HepG2 (cell line): Measurements from ENCODE around the gene ACVR1B. TPM values are rescaled to one million over a fixed set of nuclear protein-coding genes. Genes with fewer than 3 reads are reported as not detected.

ENCODE experiments used
- ARID2 ChIP-seq: sonication (generic); formaldehyde crosslinking; IDR thresholded peaks from 2 replicates; pipeline ENCODE4 v1.8.1; 2022; ENCODE audit warnings: mild to moderate bottlenecking, missing genetic modification reagents, borderline replicate concordance
- FOSL1 ChIP-seq: sonication (generic); formaldehyde crosslinking; IDR thresholded peaks from 2 replicates; pipeline ENCODE4 v1.9.0; 2021; ENCODE audit warnings: missing genetic modification reagents, borderline replicate concordance
- GPN1 ChIP-seq: sonication (generic); formaldehyde crosslinking; IDR thresholded peaks from 2 replicates; pipeline ENCODE4 v1.5.1; 2020; ENCODE audit warnings: missing genetic modification reagents, borderline replicate concordance
- MAZ ChIP-seq, 2 experiments: sonication (generic) in 1 of 2; formaldehyde crosslinking in 1 of 2; IDR thresholded peaks; 2 replicates each; pipeline versions ENCODE4 v1.5.0 to v1.6.1; 2012 to 2020; ENCODE audit warnings: low read depth in 2 of 2, mild to moderate bottlenecking in 2 of 2, borderline replicate concordance in 1 of 2, improper control_type of control experiment in 1 of 2, low read length in 1 of 2, missing genetic modification reagents in 1 of 2, moderate library complexity in 1 of 2
- PHF8 ChIP-seq: sonication (generic); formaldehyde crosslinking; IDR thresholded peaks from 2 replicates; pipeline ENCODE4 v1.5.0; 2020; ENCODE audit warnings: missing genetic modification reagents
- RBM22 ChIP-seq: fragments of 200-400 bp; formaldehyde crosslinking; optimal IDR thresholded peaks from 2 replicates; pipeline ENCODE3; 2017; ENCODE audit warnings: mild to moderate bottlenecking, low read length, moderate library complexity
- RFXAP ChIP-seq: sonication (generic); formaldehyde crosslinking; IDR thresholded peaks from 2 replicates; pipeline ENCODE4 v1.4.0; 2020; ENCODE audit warnings: missing genetic modification reagents, borderline replicate concordance
- SIN3A ChIP-seq: IDR thresholded peaks from 2 replicates; pipeline ENCODE4 v1.6.1; 2011; ENCODE audit warnings: low read depth, mild to moderate bottlenecking, control low read depth, low read length, borderline replicate concordance
- TAF15 ChIP-seq: fragments of 200-400 bp; formaldehyde crosslinking; IDR thresholded peaks from one replicate; pipeline ENCODE4 v1.6.1; 2018; ENCODE audit warnings: mild to moderate bottlenecking, low read depth, low read length; ENCODE audit not compliant: poor library complexity, severe bottlenecking
- ZBTB25 ChIP-seq: IDR thresholded peaks from 2 replicates; pipeline ENCODE4 v1.6.1; 2018; ENCODE audit warnings: missing genetic modification reagents
- ZFP82 ChIP-seq: sonication (generic); formaldehyde crosslinking; IDR thresholded peaks from 2 replicates; pipeline ENCODE4 v1.5.1; 2020; ENCODE audit warnings: mild to moderate bottlenecking, missing genetic modification reagents, borderline replicate concordance
- ZNF557 ChIP-seq: sonication (generic); formaldehyde crosslinking; IDR thresholded peaks from 2 replicates; pipeline ENCODE4 v1.4.0; 2020; ENCODE audit warnings: missing genetic modification reagents
- ZNF776 ChIP-seq: sonication (generic); formaldehyde crosslinking; IDR thresholded peaks from 2 replicates; pipeline ENCODE4 v1.4.0; 2020; ENCODE audit warnings: mild to moderate bottlenecking, missing genetic modification reagents
- ZSCAN21 ChIP-seq: sonication (generic); formaldehyde crosslinking; IDR thresholded peaks from 2 replicates; pipeline ENCODE4 v1.8.0; 2022; ENCODE audit warnings: mild to moderate bottlenecking, missing genetic modification reagents, moderate library complexity, borderline replicate concordance
- polyA plus RNA-seq, 8 experiments: library from polyadenylated mRNA; depleted of rRNA in 3 of 8; stranded (reverse) in 7 of 8; unstranded in 1 of 8; fragments of >200 nt; fragmentation: Illumina TruSeq in 4 of 8; extraction: Trizol in 4 of 8; gene quantifications; 2 replicates each; pipeline versions ENCODE4 v1.2.1 to v1.2.3, GENCODE V29; 2011 to 2016; ENCODE audit warnings: low read depth in 4 of 8, missing spikeins in 1 of 8, mixed read lengths in 1 of 8; ENCODE audit not compliant: insufficient read depth in 1 of 8
- total RNA-seq, 5 experiments: library from RNA; depleted of rRNA; stranded (reverse); fragments of >200 nt; fragmentation: Illumina TruSeq; extraction: Trizol; gene quantifications; 2 replicates each; pipeline ENCODE4 v1.2.3, GENCODE V29; 2016; ENCODE audit warnings: low read depth in 1 of 5
- TF ChIP-seq, protein P1 (sequence below): sonication (generic); formaldehyde crosslinking; conservative IDR thresholded peaks from 2 replicates; pipeline ENCODE4 v1.5.0; 2020; ENCODE audit warnings: missing genetic modification reagents
- TF ChIP-seq, protein P2 (sequence below): sonication (generic); IDR thresholded peaks from 2 replicates; pipeline ENCODE4 v1.6.1; 2016; ENCODE audit warnings: low read depth, borderline replicate concordance
- TF ChIP-seq, protein P3 (sequence below): sonication (generic); formaldehyde crosslinking; IDR thresholded peaks from 2 replicates; pipeline ENCODE4 v1.4.0; 2020; ENCODE audit warnings: mild to moderate bottlenecking, missing genetic modification reagents, borderline replicate concordance
- TF ChIP-seq, protein P4 (sequence below): sonication (generic); formaldehyde crosslinking; IDR thresholded peaks from 2 replicates; pipeline ENCODE4 v1.8.0; 2022; ENCODE audit warnings: mild to moderate bottlenecking, missing genetic modification reagents; ENCODE audit not compliant: insufficient replicate concordance

The ACVR1B gene
- total and polyA plus RNA-seq, 2 of the 13 experiments (the other 11 are each of a cell fraction or from before 2014, with no cell fraction given) = 8.9 to 12.1 TPM

GRCh38 chr12:52036587-52037171 is 85.2 kb downstream of the ACVR1B start (continued):
- TF ChIP-seq, protein P1, sequence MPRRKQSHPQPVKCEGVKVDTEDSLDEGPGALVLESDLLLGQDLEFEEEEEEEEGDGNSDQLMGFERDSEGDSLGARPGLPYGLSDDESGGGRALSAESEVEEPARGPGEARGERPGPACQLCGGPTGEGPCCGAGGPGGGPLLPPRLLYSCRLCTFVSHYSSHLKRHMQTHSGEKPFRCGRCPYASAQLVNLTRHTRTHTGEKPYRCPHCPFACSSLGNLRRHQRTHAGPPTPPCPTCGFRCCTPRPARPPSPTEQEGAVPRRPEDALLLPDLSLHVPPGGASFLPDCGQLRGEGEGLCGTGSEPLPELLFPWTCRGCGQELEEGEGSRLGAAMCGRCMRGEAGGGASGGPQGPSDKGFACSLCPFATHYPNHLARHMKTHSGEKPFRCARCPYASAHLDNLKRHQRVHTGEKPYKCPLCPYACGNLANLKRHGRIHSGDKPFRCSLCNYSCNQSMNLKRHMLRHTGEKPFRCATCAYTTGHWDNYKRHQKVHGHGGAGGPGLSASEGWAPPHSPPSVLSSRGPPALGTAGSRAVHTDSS = no peak
- TF ChIP-seq, protein P2, sequence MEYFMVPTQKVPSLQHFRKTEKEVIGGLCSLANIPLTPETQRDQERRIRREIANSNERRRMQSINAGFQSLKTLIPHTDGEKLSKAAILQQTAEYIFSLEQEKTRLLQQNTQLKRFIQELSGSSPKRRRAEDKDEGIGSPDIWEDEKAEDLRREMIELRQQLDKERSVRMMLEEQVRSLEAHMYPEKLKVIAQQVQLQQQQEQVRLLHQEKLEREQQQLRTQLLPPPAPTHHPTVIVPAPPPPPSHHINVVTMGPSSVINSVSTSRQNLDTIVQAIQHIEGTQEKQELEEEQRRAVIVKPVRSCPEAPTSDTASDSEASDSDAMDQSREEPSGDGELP = no peak
- TF ChIP-seq ARID2 (no peak), ZFP82 (CRISPR knock-in tag) (peak; percentile 82; the same call in 1 of the 2 replicates), MAZ (IDR thresholded peaks at IDR 0.05; ENCODE audit: borderline replicate concordance, low read depth, low read length) (peak; percentile 84), MAZ (CRISPR knock-in tag; IDR thresholded peaks at IDR 0.05; ENCODE audit: low read depth) (no peak), FOSL1 (CRISPR knock-in tag) (no peak), ZNF557 (CRISPR knock-in tag) (no peak), ZNF776 (0 out of 2 replicates have a peak, but pooled peaks have one; percentile 49), TAF15 (no peak), ZSCAN21 (CRISPR knock-in tag) (no peak), RBM22 (no peak), PHF8 (CRISPR knock-in tag) (peak; percentile 51; the same call in 1 of the 2 replicates), SIN3A (no peak), ZBTB25 (CRISPR knock-in tag) (no peak), RFXAP (CRISPR knock-in tag) (0 out of 2 replicates have a peak, but pooled peaks have one; percentile 38), GPN1 (CRISPR knock-in tag) (no peak)
- TF ChIP-seq, protein P3, sequence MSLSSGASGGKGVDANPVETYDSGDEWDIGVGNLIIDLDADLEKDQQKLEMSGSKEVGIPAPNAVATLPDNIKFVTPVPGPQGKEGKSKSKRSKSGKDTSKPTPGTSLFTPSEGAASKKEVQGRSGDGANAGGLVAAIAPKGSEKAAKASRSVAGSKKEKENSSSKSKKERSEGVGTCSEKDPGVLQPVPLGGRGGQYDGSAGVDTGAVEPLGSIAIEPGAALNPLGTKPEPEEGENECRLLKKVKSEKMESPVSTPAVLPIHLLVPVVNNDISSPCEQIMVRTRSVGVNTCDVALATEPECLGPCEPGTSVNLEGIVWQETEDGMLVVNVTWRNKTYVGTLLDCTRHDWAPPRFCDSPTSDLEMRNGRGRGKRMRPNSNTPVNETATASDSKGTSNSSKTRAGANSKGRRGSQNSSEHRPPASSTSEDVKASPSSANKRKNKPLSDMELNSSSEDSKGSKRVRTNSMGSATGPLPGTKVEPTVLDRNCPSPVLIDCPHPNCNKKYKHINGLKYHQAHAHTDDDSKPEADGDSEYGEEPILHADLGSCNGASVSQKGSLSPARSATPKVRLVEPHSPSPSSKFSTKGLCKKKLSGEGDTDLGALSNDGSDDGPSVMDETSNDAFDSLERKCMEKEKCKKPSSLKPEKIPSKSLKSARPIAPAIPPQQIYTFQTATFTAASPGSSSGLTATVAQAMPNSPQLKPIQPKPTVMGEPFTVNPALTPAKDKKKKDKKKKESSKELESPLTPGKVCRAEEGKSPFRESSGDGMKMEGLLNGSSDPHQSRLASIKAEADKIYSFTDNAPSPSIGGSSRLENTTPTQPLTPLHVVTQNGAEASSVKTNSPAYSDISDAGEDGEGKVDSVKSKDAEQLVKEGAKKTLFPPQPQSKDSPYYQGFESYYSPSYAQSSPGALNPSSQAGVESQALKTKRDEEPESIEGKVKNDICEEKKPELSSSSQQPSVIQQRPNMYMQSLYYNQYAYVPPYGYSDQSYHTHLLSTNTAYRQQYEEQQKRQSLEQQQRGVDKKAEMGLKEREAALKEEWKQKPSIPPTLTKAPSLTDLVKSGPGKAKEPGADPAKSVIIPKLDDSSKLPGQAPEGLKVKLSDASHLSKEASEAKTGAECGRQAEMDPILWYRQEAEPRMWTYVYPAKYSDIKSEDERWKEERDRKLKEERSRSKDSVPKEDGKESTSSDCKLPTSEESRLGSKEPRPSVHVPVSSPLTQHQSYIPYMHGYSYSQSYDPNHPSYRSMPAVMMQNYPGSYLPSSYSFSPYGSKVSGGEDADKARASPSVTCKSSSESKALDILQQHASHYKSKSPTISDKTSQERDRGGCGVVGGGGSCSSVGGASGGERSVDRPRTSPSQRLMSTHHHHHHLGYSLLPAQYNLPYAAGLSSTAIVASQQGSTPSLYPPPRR = peak; percentile 30; the same call in 1 of the 2 replicates
- TF ChIP-seq, protein P4, sequence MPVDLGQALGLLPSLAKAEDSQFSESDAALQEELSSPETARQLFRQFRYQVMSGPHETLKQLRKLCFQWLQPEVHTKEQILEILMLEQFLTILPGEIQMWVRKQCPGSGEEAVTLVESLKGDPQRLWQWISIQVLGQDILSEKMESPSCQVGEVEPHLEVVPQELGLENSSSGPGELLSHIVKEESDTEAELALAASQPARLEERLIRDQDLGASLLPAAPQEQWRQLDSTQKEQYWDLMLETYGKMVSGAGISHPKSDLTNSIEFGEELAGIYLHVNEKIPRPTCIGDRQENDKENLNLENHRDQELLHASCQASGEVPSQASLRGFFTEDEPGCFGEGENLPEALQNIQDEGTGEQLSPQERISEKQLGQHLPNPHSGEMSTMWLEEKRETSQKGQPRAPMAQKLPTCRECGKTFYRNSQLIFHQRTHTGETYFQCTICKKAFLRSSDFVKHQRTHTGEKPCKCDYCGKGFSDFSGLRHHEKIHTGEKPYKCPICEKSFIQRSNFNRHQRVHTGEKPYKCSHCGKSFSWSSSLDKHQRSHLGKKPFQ (CRISPR knock-in tag) = no peak
